KMS-11 (cell line): ENCODE results near the gene WDR26.
A peak's percentile ranks its signal among the peaks of the same experiment; 100 is the strongest.
"Not testable (repeated sequence)": the region's sequence is repeated elsewhere in the genome, so short reads cannot be mapped to it uniquely, and the experiment has no call there.

Experiments
- H2AFZ ChIP-seq: fragments of 200-600 bp; sonication (generic); 2 replicates; pipeline ENCODE4 v1.6.1; 2016; ENCODE audit warnings: antibody characterized with exemption, mixed run types, low read depth
- H3K27ac ChIP-seq: fragments of 200-600 bp; sonication (generic); 2 replicates; pipeline ENCODE4 v1.6.1; 2016; ENCODE audit warnings: mild to moderate bottlenecking, mixed run types
- H3K27me3 ChIP-seq: fragments of 200-600 bp; sonication (generic); 2 replicates; pipeline ENCODE4 v1.6.1; 2017; ENCODE audit warnings: mild to moderate bottlenecking, low read depth, mixed run types, moderate library complexity; ENCODE audit not compliant: insufficient read depth
- H3K36me3 ChIP-seq: fragments of 200-600 bp; sonication (generic); 2 replicates; pipeline ENCODE4 v1.6.1; 2017; ENCODE audit warnings: mild to moderate bottlenecking, mixed run types; ENCODE audit not compliant: insufficient read depth
- H3K4me1 ChIP-seq: fragments of 200-600 bp; sonication (generic); 2 replicates; pipeline ENCODE4 v1.6.1; 2016; ENCODE audit warnings: mild to moderate bottlenecking, low read depth, mixed run types; ENCODE audit not compliant: poor library complexity, severe bottlenecking
- H3K4me2 ChIP-seq: fragments of 200-600 bp; sonication (generic); 2 replicates; pipeline ENCODE4 v1.7.0; 2016; ENCODE audit warnings: mild to moderate bottlenecking, mixed run types
- H3K4me3 ChIP-seq: fragments of 200-600 bp; sonication (generic); IDR thresholded peaks from 2 replicates; pipeline ENCODE4 v1.6.1; 2017; ENCODE audit warnings: low read depth, low read length, mixed read lengths; ENCODE audit not compliant: insufficient read depth
- H3K79me2 ChIP-seq: fragments of 200-600 bp; sonication (generic); 2 replicates; pipeline ENCODE4 v1.6.1; 2016; ENCODE audit warnings: low read depth, mixed run types; ENCODE audit not compliant: insufficient read depth
- H3K9ac ChIP-seq: fragments of 200-600 bp; sonication (generic); 2 replicates; pipeline ENCODE4 v1.6.1; 2016; ENCODE audit warnings: mild to moderate bottlenecking, mixed run types
- H4K20me1 ChIP-seq: fragments of 200-600 bp; sonication (generic); 2 replicates; pipeline ENCODE4 v1.6.1; 2016; ENCODE audit warnings: mild to moderate bottlenecking, mixed run types; ENCODE audit not compliant: insufficient read depth
- TF ChIP-seq, protein P1 (sequence below): fragments of 200-600 bp; sonication (generic); conservative IDR thresholded peaks from 2 replicates; pipeline ENCODE4 v1.6.1; 2017; ENCODE audit warnings: low read depth, mild to moderate bottlenecking, antibody characterized with exemption, low read length, moderate library complexity, mixed read lengths

WDR26 gene

DNA sequence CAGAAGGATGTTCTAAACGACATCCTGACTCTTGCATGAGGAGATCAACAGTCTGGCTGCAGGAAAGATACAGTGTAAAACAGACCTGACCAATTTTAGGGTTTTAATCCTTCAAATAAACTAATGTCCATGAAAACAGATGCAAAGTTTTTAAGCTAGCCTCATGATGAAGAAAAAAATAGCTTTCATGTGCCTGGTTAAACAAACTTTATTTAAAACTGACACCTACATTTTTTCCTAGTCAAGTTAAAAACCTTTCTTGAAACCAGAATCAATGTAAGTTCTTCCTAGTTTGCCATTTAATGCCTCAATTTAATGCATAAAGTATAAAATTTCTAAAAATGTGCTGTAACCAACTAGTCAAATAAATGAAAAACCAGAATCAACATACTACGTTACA lies 2.9 kb downstream of the WDR26 start:
- H3K4me2 ChIP-seq: peak overlapping the region; percentile 98
- peak overlapping the region; percentile 27; the same call in 1 of the 2 replicates for H3K9ac ChIP-seq
- peaks cover 2% of the 10 kb centered on the region; the same call in 1 of the 2 replicates for H4K20me1 ChIP-seq
- H2AFZ ChIP-seq: no peak overlapping the region
- H3K4me3 ChIP-seq: no peak overlapping the region
- TF ChIP-seq, protein P1, sequence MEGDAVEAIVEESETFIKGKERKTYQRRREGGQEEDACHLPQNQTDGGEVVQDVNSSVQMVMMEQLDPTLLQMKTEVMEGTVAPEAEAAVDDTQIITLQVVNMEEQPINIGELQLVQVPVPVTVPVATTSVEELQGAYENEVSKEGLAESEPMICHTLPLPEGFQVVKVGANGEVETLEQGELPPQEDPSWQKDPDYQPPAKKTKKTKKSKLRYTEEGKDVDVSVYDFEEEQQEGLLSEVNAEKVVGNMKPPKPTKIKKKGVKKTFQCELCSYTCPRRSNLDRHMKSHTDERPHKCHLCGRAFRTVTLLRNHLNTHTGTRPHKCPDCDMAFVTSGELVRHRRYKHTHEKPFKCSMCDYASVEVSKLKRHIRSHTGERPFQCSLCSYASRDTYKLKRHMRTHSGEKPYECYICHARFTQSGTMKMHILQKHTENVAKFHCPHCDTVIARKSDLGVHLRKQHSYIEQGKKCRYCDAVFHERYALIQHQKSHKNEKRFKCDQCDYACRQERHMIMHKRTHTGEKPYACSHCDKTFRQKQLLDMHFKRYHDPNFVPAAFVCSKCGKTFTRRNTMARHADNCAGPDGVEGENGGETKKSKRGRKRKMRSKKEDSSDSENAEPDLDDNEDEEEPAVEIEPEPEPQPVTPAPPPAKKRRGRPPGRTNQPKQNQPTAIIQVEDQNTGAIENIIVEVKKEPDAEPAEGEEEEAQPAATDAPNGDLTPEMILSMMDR: no peak
- peak overlapping the region; percentile 33; the same call in 1 of the 2 replicates for H3K27ac ChIP-seq
- H3K79me2 ChIP-seq: peaks cover 89% of the 10 kb centered on the region
- H3K36me3 ChIP-seq: 0 out of 2 replicates have a peak, but pooled peaks cover 3% of the 10 kb centered on the region
- H3K4me1 ChIP-seq: peaks cover 70% of the 10 kb centered on the region
- no peaks in the 10 kb centered on the region for H3K27me3 ChIP-seq

DNA sequence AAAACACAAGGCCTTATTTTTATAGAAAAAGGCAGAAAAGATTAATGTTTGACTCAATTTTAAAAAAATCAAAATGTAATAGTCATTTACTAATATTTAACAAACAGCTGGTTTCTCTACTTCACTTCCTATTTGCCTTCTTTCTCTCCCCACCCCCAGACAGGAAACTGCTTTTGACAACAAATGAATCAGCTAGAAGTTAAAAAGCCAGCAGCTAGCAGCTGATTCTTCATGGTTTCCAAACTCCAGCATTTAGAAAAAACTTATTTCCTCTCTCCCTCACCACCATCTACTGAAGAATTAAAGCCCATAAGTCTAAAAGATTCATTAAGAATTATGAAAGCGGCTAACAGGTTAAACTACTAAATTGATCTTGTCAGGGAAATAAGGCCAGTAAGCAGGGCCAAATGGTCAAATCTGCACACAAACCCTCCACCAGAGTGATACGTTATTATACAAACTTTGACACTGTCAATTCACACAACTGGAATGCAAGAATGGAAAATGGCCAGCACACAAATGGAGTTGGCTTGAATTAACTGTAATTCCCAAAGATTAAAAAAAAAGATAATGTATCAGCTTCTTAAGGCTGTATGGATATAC lies 4.0 kb downstream of the WDR26 start:
- Histone ChIP-seq H3K4me2 (peak overlapping the region; percentile 98), H3K79me2 (peaks cover 87% of the 10 kb centered on the region), H3K27ac (peak overlapping the region; percentile 33), H3K27me3 (no peaks in the 10 kb centered on the region), H3K4me3 (no peak overlapping the region), H3K4me1 (peaks cover 67% of the 10 kb centered on the region), H2AFZ (no peak overlapping the region), H3K36me3 (0 out of 2 replicates have a peak, but pooled peaks cover 3% of the 10 kb centered on the region), H4K20me1 (peaks cover 2% of the 10 kb centered on the region; the same call in 1 of the 2 replicates), H3K9ac (0 out of 2 replicates have a peak overlapping the region, but pooled peaks have one; percentile 27)
- TF ChIP-seq, protein P1: no peak

DNA sequence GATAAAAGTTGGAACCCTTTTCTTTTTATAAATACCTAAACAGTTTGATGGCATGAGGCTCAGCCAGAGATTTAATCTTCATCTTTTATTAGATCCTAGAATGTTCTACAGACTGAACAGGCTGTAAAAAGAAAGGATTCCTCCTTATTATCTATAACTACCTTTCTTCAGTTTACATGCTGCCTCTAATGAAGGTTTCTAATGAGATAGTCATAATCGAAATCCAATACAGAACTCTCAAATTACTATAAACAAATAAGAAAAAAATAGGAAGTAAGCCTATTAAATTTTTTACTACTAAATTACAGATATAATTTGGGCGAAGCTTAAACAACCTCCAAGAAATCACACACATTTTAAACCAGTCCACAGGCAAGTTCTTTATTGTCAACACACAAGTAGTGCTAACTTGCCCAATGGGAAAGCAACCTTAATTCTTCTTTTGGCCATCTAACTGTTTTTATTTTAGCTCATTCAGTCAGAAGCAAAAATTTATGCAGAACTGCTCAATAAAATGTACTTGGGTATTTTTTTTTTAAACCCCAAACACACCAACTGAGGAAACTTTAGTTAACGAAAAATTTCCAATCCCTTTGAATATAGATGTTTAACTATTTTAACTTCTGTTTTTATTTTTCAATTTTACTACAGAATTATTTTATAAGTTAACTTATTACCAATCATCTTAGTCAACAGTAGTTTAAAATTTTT lies 4.8 kb downstream of the WDR26 start:
- peak overlapping the region; percentile 5; the same call in 1 of the 2 replicates for H3K27ac ChIP-seq
- H3K27me3 ChIP-seq: no peaks in the 10 kb centered on the region
- H4K20me1 ChIP-seq: peaks cover 2% of the 10 kb centered on the region; the same call in 1 of the 2 replicates
- TF ChIP-seq, protein P1: no peak
- peak overlapping the region; percentile 98; the same call in 1 of the 2 replicates for H3K4me2 ChIP-seq
- peaks cover 71% of the 10 kb centered on the region for H3K4me1 ChIP-seq
- no peak overlapping the region for H3K4me3 ChIP-seq
- no peak overlapping the region for H3K9ac ChIP-seq
- H2AFZ ChIP-seq: no peak overlapping the region
- peaks cover 78% of the 10 kb centered on the region for H3K79me2 ChIP-seq
- H3K36me3 ChIP-seq: 0 out of 2 replicates have a peak, but pooled peaks cover 3% of the 10 kb centered on the region

DNA sequence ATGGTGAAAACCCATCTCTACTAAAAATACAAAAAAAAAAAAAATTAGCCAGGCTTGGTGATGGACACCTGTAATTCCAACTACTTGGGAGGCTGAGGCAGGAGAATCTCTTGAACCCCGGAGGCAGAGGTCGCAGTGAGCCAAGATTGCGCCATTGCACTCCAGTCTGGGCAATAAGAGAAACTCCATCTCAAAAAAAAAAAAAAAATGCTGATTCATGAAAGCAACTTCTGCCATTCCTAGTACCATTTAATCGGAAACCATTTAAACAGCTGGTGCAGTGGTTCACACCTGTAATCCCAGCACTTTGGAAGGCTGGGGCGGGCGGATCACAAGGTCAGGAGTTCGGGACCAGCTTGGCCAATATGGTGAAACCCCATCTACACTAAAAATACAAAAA lies 5.9 kb downstream of the WDR26 start:
- H3K79me2 ChIP-seq: peaks cover 74% of the 10 kb centered on the region
- not testable (repeated sequence) for H4K20me1 ChIP-seq, H3K4me2 ChIP-seq, H2AFZ ChIP-seq, H3K4me3 ChIP-seq, H3K27me3 ChIP-seq, H3K9ac ChIP-seq, H3K36me3 ChIP-seq, H3K27ac ChIP-seq
- peaks cover 71% of the 10 kb centered on the region for H3K4me1 ChIP-seq

DNA sequence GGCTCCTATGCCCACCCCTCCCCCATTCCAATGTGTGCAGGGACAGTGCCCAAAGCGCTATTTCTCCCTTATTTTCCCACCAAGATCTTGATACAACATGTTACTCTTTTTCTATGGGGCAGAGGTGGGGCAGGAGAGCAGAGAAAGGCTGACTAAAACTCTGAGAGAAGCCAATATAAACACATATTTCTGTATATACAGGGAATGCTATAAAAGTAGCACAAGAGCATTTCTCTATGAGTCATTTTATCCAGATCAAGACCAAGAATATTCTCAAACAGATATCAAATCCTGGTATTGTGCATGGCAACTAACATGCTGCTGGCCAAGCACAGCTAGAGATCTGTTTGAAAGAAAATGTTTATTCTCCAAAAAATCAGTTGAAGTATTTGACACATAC lies 7.3 kb downstream of the WDR26 start:
- H3K79me2 ChIP-seq: peaks cover 62% of the 10 kb centered on the region
- H3K36me3 ChIP-seq: peaks cover 3% of the 10 kb centered on the region; the same call in 1 of the 2 replicates
- no peak overlapping the region for H3K4me2 ChIP-seq

DNA sequence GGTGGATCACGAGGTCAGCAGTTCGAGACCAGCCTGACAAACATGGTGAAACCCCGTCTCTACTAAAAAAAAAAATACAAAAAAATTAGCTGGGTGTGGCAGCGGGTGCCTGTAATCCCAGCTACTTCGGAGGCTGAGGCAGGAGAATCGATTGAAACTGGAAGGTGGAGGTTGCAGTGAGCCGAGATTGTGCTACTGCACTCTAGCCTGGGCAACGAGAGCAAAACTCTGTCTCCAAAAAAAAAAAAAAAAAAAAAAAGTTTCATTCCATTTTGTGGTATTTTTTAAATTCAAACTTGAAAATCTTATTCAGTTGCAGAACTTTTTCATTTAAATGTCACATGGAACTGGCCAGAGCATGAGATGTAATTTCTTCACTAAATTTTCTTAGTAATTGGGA lies 7.7 kb downstream of the WDR26 start:
- H3K27ac ChIP-seq, H3K4me3 ChIP-seq, H3K9ac ChIP-seq, H3K27me3 ChIP-seq, H4K20me1 ChIP-seq, H2AFZ ChIP-seq, H3K4me2 ChIP-seq, H3K36me3 ChIP-seq: not testable (repeated sequence)
- H3K79me2 ChIP-seq: peaks cover 58% of the 10 kb centered on the region
- peaks cover 61% of the 10 kb centered on the region for H3K4me1 ChIP-seq

More for the DNA sequence above, 7.3 kb downstream of the WDR26 start:
- Histone ChIP-seq H3K27ac (no peak overlapping the region), H2AFZ (no peak overlapping the region), H3K27me3 (no peaks in the 10 kb centered on the region), H3K4me1 (peaks cover 66% of the 10 kb centered on the region), H3K4me3 (no peak overlapping the region), H3K9ac (no peak overlapping the region), H4K20me1 (no peaks in the 10 kb centered on the region; the same call in 1 of the 2 replicates)
- TF ChIP-seq, protein P1: no peak
